HepG2 (cell line): Measurements from ENCODE around the gene CERS1. TPM values are rescaled to one million over a fixed set of nuclear protein-coding genes. Genes with fewer than 3 reads are reported as not detected.

ENCODE experiments used
- HDAC2 ChIP-seq: sonication (generic); formaldehyde crosslinking; IDR thresholded peaks from 2 replicates; pipeline ENCODE4 v1.4.0; 2020; ENCODE audit warnings: missing genetic modification reagents
- KLF13 ChIP-seq: sonication (generic); formaldehyde crosslinking; IDR thresholded peaks from 2 replicates; pipeline ENCODE4 v1.4.0; 2020; ENCODE audit warnings: mild to moderate bottlenecking, missing genetic modification reagents
- MAFF ChIP-seq: IDR thresholded peaks from 2 replicates; pipeline ENCODE4 v1.6.1; 2011; ENCODE audit warnings: low read depth, low read length, improper control_type of control experiment
- MATR3 ChIP-seq: sonication (generic); formaldehyde crosslinking; IDR thresholded peaks from 2 replicates; pipeline ENCODE4 v1.4.0; 2020; ENCODE audit warnings: missing genetic modification reagents
- MXI1 ChIP-seq: IDR thresholded peaks from 3 replicates; pipeline ENCODE4 v1.6.1; 2012; ENCODE audit warnings: low read depth, low read length, inconsistent platforms, borderline replicate concordance
- RFX3 ChIP-seq: IDR thresholded peaks from 2 replicates; pipeline ENCODE4 v1.6.1; 2016; ENCODE audit warnings: missing biosample characterization, missing genetic modification reagents
- SOX5 ChIP-seq: IDR thresholded peaks from 2 replicates; pipeline ENCODE4 v1.6.1; 2016; ENCODE audit warnings: borderline replicate concordance
- SRSF1 ChIP-seq: fragments of 200-400 bp; formaldehyde crosslinking; optimal IDR thresholded peaks from 2 replicates; pipeline ENCODE3; 2017; ENCODE audit warnings: mild to moderate bottlenecking, low read depth, low read length, moderate library complexity
- ZBTB38 ChIP-seq: sonication (generic); formaldehyde crosslinking; IDR thresholded peaks from 2 replicates; pipeline ENCODE4 v1.5.1; 2020; ENCODE audit warnings: mild to moderate bottlenecking, missing genetic modification reagents
- ZNF180 ChIP-seq: sonication (generic); formaldehyde crosslinking; IDR thresholded peaks from 2 replicates; pipeline ENCODE4 v1.4.0; 2020; ENCODE audit warnings: low read depth, missing genetic modification reagents, borderline replicate concordance
- ZNF205 ChIP-seq: IDR thresholded peaks from 2 replicates; pipeline ENCODE4 v1.6.1; 2018; ENCODE audit warnings: missing biosample characterization, missing genetic modification reagents
- ZNF335 ChIP-seq: sonication (generic); formaldehyde crosslinking; IDR thresholded peaks from 2 replicates; pipeline ENCODE4 v1.4.0; 2020; ENCODE audit warnings: missing genetic modification reagents
- polyA plus RNA-seq, 8 experiments: library from polyadenylated mRNA; depleted of rRNA in 3 of 8; stranded (reverse) in 7 of 8; unstranded in 1 of 8; fragments of >200 nt; fragmentation: Illumina TruSeq in 4 of 8; extraction: Trizol in 4 of 8; gene quantifications; 2 replicates each; pipeline versions ENCODE4 v1.2.1 to v1.2.3, GENCODE V29; 2011 to 2016; ENCODE audit warnings: low read depth in 4 of 8, missing spikeins in 1 of 8, mixed read lengths in 1 of 8; ENCODE audit not compliant: insufficient read depth in 1 of 8
- total RNA-seq, 5 experiments: library from RNA; depleted of rRNA; stranded (reverse); fragments of >200 nt; fragmentation: Illumina TruSeq; extraction: Trizol; gene quantifications; 2 replicates each; pipeline ENCODE4 v1.2.3, GENCODE V29; 2016; ENCODE audit warnings: low read depth in 1 of 5
- TF ChIP-seq, protein P1 (sequence below): sonication (generic); formaldehyde crosslinking; IDR thresholded peaks from one replicate; pipeline ENCODE4 v1.5.1; 2020; ENCODE audit warnings: mild to moderate bottlenecking, missing genetic modification reagents; ENCODE audit errors: not compliant biosample characterization
- TF ChIP-seq, protein P2 (sequence below): sonication (generic); formaldehyde crosslinking; IDR thresholded peaks from 2 replicates; pipeline ENCODE4 v1.9.0; 2021; ENCODE audit warnings: mild to moderate bottlenecking, missing genetic modification reagents

The CERS1 gene
- total and polyA plus RNA-seq, 2 of the 13 experiments (the other 11 are each of a cell fraction or from before 2014, with no cell fraction given), result 4.6 to 9.8 TPM

DNA sequence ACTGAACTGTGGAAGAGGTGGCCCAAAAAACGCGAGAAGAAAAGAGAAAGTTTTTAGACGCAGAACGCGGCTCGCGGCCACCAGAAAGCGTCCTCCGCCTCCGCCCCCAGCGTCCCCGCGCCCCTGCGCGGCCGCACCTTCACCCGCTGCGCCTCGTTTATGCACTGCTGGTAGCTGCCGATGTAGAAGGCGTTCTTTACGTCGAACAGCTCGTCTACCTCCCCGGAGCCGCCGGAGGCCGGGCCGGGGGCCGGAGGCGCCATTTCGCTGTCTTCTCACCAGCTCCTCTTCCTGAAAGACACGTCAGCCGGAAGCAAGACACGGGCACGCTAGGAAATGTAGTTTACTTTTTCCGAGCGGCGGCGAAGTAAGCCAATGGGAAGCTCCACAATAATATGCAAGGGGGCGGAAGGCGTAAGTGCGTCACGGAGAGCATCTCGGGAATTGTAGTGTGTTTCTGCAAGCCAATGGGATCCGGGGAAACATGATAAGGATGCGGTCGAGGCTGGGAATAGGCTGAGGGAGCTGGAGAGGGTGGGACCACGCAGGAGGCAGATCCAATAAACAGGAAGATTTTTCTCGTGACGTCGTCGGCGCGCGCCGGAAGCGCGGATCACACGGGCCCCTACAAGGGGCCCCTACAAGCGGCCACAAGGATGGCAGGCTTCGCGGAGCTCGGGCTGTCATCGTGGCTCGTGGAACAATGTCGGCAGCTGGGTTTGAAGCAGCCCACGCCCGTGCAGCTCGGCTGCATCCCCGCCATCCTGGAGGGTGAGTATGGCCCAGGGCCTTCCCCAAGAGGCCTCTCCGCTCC lies 23.3 kb upstream of the CERS1 start, which contains the start of the genes COPE and DDX49 (continued):
- TF ChIP-seq, protein P1, sequence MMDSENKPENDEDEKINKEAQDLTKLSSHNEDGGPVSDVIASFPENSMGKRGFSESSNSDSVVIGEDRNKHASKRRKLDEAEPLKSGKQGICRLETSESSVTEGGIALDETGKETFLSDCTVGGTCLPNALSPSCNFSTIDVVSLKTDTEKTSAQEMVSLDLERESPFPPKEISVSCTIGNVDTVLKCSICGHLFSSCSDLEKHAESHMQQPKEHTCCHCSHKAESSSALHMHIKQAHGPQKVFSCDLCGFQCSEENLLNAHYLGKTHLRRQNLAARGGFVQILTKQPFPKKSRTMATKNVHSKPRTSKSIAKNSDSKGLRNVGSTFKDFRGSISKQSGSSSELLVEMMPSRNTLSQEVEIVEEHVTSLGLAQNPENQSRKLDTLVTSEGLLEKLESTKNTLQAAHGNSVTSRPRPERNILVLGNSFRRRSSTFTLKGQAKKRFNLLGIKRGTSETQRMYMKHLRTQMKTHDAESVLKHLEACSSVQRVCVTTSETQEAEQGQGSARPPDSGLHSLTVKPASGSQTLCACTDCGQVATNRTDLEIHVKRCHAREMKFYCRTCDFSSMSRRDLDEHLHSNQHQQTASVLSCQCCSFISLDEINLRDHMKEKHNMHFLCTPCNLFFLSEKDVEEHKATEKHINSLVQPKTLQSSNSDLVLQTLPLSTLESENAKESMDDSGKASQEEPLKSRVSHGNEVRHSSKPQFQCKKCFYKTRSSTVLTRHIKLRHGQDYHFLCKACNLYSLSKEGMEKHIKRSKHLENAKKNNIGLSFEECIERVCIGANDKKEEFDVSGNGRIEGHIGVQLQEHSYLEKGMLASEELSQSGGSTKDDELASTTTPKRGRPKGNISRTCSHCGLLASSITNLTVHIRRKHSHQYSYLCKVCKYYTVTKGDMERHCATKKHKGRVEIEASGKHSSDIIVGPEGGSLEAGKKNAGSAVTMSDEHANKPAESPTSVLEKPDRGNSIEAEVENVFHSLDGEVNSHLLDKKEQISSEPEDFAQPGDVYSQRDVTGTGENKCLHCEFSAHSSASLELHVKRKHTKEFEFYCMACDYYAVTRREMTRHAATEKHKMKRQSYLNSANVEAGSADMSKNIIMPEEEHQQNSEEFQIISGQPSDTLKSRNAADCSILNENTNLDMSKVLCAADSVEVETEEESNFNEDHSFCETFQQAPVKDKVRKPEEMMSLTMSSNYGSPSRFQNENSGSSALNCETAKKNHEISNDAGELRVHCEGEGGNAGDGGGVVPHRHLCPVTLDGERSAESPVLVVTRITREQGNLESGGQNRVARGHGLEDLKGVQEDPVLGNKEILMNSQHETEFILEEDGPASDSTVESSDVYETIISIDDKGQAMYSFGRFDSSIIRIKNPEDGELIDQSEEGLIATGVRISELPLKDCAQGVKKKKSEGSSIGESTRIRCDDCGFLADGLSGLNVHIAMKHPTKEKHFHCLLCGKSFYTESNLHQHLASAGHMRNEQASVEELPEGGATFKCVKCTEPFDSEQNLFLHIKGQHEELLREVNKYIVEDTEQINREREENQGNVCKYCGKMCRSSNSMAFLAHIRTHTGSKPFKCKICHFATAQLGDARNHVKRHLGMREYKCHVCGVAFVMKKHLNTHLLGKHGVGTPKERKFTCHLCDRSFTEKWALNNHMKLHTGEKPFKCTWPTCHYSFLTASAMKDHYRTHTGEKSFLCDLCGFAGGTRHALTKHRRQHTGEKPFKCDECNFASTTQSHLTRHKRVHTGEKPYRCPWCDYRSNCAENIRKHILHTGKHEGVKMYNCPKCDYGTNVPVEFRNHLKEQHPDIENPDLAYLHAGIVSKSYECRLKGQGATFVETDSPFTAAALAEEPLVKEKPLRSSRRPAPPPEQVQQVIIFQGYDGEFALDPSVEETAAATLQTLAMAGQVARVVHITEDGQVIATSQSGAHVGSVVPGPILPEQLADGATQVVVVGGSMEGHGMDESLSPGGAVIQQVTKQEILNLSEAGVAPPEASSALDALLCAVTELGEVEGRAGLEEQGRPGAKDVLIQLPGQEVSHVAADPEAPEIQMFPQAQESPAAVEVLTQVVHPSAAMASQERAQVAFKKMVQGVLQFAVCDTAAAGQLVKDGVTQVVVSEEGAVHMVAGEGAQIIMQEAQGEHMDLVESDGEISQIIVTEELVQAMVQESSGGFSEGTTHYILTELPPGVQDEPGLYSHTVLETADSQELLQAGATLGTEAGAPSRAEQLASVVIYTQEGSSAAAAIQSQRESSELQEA (CRISPR knock-in tag), result no peak
- peak; percentile 42; the same call in 1 of the 2 replicates for TF ChIP-seq ZNF205
- no peak for TF ChIP-seq ZBTB38
- TF ChIP-seq, protein P2, sequence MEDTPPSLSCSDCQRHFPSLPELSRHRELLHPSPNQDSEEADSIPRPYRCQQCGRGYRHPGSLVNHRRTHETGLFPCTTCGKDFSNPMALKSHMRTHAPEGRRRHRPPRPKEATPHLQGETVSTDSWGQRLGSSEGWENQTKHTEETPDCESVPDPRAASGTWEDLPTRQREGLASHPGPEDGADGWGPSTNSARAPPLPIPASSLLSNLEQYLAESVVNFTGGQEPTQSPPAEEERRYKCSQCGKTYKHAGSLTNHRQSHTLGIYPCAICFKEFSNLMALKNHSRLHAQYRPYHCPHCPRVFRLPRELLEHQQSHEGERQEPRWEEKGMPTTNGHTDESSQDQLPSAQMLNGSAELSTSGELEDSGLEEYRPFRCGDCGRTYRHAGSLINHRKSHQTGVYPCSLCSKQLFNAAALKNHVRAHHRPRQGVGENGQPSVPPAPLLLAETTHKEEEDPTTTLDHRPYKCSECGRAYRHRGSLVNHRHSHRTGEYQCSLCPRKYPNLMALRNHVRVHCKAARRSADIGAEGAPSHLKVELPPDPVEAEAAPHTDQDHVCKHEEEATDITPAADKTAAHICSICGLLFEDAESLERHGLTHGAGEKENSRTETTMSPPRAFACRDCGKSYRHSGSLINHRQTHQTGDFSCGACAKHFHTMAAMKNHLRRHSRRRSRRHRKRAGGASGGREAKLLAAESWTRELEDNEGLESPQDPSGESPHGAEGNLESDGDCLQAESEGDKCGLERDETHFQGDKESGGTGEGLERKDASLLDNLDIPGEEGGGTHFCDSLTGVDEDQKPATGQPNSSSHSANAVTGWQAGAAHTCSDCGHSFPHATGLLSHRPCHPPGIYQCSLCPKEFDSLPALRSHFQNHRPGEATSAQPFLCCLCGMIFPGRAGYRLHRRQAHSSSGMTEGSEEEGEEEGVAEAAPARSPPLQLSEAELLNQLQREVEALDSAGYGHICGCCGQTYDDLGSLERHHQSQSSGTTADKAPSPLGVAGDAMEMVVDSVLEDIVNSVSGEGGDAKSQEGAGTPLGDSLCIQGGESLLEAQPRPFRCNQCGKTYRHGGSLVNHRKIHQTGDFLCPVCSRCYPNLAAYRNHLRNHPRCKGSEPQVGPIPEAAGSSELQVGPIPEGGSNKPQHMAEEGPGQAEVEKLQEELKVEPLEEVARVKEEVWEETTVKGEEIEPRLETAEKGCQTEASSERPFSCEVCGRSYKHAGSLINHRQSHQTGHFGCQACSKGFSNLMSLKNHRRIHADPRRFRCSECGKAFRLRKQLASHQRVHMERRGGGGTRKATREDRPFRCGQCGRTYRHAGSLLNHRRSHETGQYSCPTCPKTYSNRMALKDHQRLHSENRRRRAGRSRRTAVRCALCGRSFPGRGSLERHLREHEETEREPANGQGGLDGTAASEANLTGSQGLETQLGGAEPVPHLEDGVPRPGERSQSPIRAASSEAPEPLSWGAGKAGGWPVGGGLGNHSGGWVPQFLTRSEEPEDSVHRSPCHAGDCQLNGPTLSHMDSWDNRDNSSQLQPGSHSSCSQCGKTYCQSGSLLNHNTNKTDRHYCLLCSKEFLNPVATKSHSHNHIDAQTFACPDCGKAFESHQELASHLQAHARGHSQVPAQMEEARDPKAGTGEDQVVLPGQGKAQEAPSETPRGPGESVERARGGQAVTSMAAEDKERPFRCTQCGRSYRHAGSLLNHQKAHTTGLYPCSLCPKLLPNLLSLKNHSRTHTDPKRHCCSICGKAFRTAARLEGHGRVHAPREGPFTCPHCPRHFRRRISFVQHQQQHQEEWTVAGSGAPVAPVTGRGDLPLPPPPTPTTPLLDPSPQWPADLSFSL, result no peak
- peak; percentile 12; the same call in 1 of the 2 replicates for TF ChIP-seq SOX5 (CRISPR knock-in tag)
- 0 out of 2 replicates have a peak, but pooled peaks have one; percentile 23 for TF ChIP-seq ZNF335 (CRISPR knock-in tag)
- TF ChIP-seq SRSF1, result peak; percentile 67
- 0 out of 2 replicates have a peak, but pooled peaks have one; percentile 14 for TF ChIP-seq RFX3
- no peak; the same call in none of the 2 replicates for TF ChIP-seq HDAC2 (CRISPR knock-in tag)
- no peak for TF ChIP-seq ZNF180 (CRISPR knock-in tag)
- TF ChIP-seq MAFF, result peak; percentile 13; the same call in 1 of the 2 replicates
- no peak for TF ChIP-seq MATR3 (CRISPR knock-in tag)
- TF ChIP-seq MXI1, result peak; percentile 97; the same call in 2 of the 3 replicates
- no peak for TF ChIP-seq KLF13 (CRISPR knock-in tag)
